Right lobe of liver (tissue), 4 donors: ENCODE results near the gene SLC41A3.

Source experiments
- CTCF ChIP-seq, 4 donors: fragments of 200-600 bp in 3 of 4; fragments of 450-650 bp in 1 of 4; IDR thresholded peaks; one replicate each; pipeline versions ENCODE4 v1.5.1 to v1.8.0; 2016 to 2022; ENCODE audit warnings: antibody characterized with exemption in 4 of 4, mild to moderate bottlenecking in 2 of 4
- POLR2A ChIP-seq: fragments of 450-650 bp; IDR thresholded peaks from one replicate; pipeline ENCODE4 v1.6.1; 2017; ENCODE audit warnings: antibody characterized with exemption, mild to moderate bottlenecking
- donor health status: DM: no; HTN: no; CAD: no.
- donor health status: DM: no; HTN: no; CAD: no.
- donor health status: DM: no; HTN: yes; CAD: no.

GRCh38 chr3:126118591-126118990 lies 34.7 kb upstream of the SLC41A3 start:
- TF ChIP-seq CTCF (IDR thresholded peaks at IDR 0.05) (no peak), POLR2A (no peak)
